ENCODE results near the gene AJM1.

The AJM1 gene

GRCh38 chr9:136808075-136808805 lies 34.0 kb upstream of the AJM1 start:
- DNase-seq (ENCODE audit: low spot score), result no peak

- peak; percentile 34 for DNase-seq (ENCODE audit: low spot score)
Observed at GRCh38 chr9:136808806-136809158, 33.5 kb upstream of the AJM1 start.

- no peak for DNase-seq (ENCODE audit: low spot score)
Observed at GRCh38 chr9:136814725-136815421, 27.4 kb upstream of the AJM1 start.

DNA sequence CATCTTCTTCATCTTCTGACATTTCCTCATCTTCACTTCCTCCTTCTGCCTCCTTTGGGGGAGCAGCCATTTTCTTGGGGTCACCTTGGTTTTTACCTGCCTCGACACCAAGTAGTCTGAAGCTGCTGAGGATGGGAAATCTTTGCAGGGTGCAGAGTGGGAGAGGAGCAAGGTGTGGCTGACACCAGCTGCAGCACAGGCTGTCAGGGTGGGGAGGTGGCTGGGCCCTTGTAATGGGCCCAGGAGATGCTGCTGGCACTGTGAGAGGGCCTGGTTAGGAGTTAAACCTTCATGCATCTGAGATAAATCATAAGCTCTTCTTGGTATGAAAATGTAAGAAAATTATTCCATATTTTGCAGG lies 26.9 kb upstream of the AJM1 start:
- DNase-seq (ENCODE audit: low spot score), result no peak

DNA sequence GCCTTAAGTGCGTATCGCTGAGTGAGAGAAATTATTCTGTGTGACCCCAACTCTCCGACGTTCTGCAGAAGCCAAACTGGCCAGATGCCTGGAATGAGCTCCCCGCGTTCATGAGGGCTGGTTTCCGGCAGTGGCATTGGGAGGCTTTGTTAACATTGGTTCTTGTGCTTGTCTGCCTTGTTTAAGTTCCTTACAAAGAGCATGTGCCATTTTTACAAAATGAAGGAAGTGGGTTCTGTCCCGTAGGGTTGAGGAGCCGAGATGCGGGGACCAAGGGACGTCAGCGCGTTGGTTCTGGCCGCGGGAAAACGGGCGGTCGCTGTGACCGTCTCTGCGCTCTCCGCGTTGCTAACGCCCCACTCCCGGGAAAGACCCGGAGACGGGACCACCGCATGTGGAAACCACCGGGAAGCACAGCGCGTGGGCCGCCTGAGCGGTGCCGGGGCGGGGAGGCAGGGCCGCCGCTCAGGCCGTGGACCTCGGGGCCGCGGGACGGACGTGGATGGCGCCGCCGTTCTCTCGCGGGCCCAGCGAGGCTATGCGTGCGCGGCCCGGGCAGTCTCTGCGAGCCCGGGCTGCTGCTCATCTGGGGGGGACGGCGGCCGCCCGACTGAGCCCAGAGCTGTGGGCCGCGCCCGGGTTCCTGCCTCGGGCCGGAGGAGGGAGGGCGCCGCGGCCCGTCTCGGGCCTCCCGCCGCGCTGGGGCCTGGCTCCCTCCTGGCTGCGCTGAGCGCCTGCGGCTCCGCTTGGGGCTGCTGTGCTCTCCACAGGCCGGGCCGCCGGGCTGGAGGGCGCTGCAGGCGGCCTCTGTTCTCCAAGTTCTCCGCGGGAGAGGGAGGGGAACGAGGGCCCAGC lies 21.1 kb upstream of the AJM1 start:
- DNase-seq (ENCODE audit: low spot score), result no peak

DNA sequence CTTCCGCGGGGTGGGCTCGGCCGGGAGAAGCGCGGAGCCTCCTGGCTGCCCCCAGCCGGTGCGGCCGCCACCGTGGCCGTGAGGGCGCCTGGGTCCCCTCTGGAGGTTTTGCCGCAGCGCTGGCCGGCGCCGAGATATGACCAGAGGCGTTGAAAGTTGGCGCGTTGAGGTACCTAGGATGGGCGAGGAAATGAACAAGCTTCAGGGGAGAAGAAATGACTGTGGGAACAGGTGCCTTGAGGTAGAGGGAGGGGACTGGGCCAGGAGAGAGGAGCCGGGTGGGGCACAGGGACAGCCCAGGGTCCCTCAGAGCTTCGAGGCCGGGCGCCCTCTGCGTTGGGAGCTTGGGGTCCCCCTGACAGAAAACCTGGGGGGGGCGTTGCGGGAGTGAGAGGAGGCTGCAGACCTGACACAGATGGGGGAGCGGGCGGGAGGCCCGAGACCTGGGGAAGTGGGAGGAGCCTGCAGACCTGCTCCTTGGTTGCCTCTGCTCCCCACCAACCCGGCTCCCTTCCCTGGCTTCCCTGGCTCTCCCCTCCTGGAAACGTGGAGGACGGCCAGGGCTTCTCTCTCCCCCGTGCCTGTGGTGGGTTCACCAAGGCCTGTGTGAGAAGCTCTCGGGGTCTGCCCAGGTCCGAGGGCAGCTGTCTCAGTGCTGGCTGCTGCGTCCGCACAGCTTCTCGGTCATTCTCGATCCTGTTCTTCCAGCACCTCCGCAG lies 20.3 kb upstream of the AJM1 start:
- no peak for DNase-seq (ENCODE audit: low spot score)

GRCh38 chr9:136823136-136824046 lies 18.9 kb upstream of the AJM1 start:
- DNase-seq (ENCODE audit: low spot score), result no peak

- DNase-seq (ENCODE audit: low spot score), result no peak
Observed at GRCh38 chr9:136824496-136825225, 17.6 kb upstream of the AJM1 start.

GRCh38 chr9:136825295-136826187 lies 16.7 kb upstream of the AJM1 start:
- DNase-seq (ENCODE audit: low spot score), result no peak

- no peak for DNase-seq (ENCODE audit: low spot score)
Observed at GRCh38 chr9:136826188-136826541, 16.1 kb upstream of the AJM1 start.

DNA sequence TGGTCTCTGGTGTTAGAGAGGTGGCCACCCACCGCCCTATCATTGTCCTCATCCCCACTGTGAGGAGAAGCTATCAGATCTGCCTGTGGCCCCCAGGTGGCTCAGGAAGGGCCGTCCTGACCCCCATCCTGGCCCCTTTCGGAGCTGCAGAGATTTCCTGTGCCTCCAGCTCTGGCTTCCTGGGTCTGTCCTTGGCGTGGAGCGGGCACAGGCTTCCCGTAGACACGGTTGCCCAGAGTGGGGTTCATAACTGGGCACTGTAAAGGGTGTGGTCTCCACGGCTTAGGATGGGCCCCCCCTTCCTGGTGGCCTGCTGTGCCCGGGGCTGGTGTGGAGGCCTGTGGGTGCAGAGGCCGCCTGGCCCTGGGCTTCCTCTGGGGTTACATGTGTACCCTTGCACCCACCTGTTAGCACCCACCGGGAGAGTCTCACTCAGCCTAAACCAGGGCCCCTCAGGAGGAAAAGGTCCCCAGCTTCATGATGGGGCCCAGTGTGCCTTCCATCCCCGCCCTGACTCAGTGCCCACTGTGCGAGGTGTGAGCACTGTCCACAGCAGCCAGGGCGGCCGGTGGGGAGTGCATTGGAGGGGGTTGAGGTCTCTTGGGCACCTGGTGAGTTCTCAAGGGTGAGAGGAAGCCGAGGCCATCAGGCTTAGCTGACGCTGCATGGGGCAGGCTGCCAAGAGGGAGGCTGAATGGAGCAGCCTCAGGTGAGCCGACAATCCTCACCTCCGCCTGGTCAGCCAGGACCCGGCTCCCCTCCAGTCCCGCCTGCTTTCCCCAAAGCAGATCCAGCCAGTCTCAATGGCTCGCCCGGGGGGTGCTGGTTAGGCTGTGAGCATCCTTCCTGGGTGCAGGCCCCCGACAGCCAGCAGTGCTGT lies 15.3 kb upstream of the AJM1 start:
- no peak for DNase-seq (ENCODE audit: low spot score)

DNA sequence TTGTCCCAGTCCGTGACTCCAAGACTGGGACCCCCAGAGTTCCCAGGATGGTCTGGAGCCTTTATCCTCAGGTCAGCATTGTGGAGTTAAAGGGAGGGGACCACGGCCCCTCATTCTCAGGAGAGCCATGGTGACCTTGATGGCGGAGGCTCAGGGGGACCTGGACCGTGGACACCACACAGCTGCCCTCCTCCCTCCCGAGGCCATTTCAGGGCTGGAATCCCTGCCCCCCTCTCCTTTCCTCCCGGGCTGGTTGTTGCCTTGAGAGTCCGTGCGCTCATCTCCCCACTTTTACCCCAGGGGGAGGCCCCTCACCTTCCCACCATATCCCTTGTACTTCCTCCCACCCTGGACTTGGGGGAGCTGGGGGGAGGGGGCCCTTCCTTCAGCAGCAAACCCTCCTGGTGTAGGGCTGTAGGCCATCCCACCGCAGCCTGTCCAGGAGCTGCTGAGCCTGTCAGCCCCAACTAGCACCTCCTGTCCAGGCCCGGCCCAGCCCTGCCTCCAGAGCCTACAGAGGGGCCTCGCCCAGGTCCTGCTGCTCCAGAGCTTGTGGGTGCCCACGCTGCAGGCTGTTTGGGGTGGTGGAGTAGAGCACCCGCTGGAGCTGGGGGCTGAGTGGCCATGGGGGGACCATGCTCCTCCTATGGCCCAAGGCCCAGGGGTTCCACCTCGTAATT lies 14.3 kb upstream of the AJM1 start:
- no peak for DNase-seq (ENCODE audit: low spot score)

GRCh38 chr9:136828474-136829140 lies 13.7 kb upstream of the AJM1 start:
- no peak for DNase-seq (ENCODE audit: low spot score)

DNA sequence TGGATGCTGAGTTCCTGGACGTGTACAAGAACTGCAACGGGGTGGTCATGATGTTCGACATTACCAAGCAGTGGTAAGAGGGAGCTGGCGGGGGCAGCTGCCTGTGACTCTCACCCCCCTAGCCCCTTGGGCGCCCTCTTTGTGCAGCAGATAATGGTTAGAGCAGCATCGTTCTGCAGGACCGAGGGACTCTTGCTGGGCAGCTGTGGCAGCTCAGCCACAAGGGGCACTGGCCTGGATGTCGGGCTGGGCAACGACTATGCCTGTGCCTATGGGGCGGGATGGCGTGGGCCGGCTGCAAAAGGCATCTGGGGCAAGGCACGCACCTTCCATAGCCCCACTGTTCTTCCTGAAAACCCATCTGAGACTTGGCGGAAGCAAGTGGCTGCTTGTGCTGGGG lies 12.9 kb upstream of the AJM1 start:
- DNase-seq (ENCODE audit: low spot score), result no peak

DNA sequence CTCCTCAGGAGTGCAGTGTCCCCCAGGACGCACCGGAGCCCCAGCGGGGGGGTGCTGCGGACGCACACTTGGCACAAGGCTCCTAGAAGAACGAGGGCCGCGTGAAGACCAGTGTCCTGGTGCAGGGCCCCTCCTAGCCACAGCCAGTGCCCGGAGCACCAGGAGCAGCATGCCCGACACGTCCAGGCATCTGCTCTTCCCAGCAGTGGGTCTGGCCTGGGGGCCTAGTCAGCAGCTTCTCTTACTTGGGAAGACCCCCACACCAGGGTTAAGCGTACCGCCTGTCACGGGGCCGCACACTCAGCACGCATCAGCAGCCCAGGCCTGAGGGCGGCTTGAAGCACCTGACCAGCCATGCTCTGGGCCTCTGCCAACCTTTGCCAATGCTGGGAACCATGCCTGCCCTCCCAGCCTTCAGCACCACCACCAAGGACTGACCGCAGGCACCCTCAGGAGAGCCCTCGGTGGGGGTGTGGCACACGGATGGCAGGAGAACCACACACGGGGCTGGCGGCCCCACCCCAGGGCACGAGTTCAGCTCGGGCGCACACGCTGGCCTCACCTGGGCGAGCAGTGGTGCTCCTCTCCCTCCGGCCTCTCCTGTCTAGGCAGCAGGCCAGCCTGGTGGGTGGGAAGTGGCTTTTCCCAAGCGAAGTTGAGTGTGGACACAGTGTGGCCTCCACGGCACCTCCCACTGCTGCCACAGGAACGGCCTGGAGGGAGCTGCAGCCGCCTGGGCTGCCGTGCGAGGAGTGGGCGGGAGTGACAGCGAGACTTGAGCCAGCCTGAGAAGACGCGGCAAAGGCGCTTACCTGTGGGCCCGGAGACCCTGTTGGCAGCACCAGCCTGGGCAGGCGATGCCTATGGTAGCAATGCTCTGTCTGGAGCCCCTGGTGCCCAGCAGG lies 12.0 kb upstream of the AJM1 start:
- no peak for DNase-seq (ENCODE audit: low spot score)

GRCh38 chr9:136831002-136831719 lies 11.1 kb upstream of the AJM1 start:
- DNase-seq (ENCODE audit: low spot score), result no peak
